GM18520 (cell line): ENCODE measurements around the gene PACRG.

ENCODE experiments used
- ATAC-seq: cut with Tn5 transposase; IDR thresholded peaks from one replicate; pipeline ENCODE4 v1.9.1; 2021; ENCODE audit not compliant: unreplicated experiment

The PACRG gene

GRCh38 chr6:162773996-162774395 lies 46.2 kb downstream of the PACRG start:
- no peak for ATAC-seq

GRCh38 chr6:162777091-162777490 lies 49.3 kb downstream of the PACRG start:
- ATAC-seq = no peak

- no peak for ATAC-seq
Observed at GRCh38 chr6:162778603-162779002, 50.8 kb downstream of the PACRG start.

- ATAC-seq = no peak
Observed at GRCh38 chr6:162785632-162786242, 58.0 kb downstream of the PACRG start.

GRCh38 chr6:162798546-162799266 lies 70.9 kb downstream of the PACRG start:
- no peak for ATAC-seq

GRCh38 chr6:162814426-162814973 lies 86.7 kb downstream of the PACRG start:
- ATAC-seq = no peak

GRCh38 chr6:162817196-162817595 lies 89.4 kb downstream of the PACRG start:
- ATAC-seq = no peak

- no peak for ATAC-seq
Observed at GRCh38 chr6:162819284-162819683, 91.5 kb downstream of the PACRG start.

- no peak for ATAC-seq
Observed at GRCh38 chr6:162821102-162821501, 93.3 kb downstream of the PACRG start.

GRCh38 chr6:162825597-162825996 lies 97.8 kb downstream of the PACRG start:
- no peak for ATAC-seq

GRCh38 chr6:162829013-162829742 lies 101.4 kb downstream of the PACRG start:
- no peak for ATAC-seq

GRCh38 chr6:162833776-162834175 lies 106.0 kb downstream of the PACRG start:
- ATAC-seq = no peak

- ATAC-seq = no peak
Observed at GRCh38 chr6:162845972-162846371, 118.2 kb downstream of the PACRG start.

GRCh38 chr6:162846723-162847122 lies 118.9 kb downstream of the PACRG start:
- no peak for ATAC-seq

- no peak for ATAC-seq
Observed at GRCh38 chr6:162849269-162849668, 121.5 kb downstream of the PACRG start.

- no peak for ATAC-seq
Observed at GRCh38 chr6:162852192-162852591, 124.4 kb downstream of the PACRG start.

GRCh38 chr6:162852840-162853577 lies 125.2 kb downstream of the PACRG start:
- no peak for ATAC-seq

GRCh38 chr6:162854228-162854627 lies 126.5 kb downstream of the PACRG start:
- ATAC-seq = no peak

GRCh38 chr6:162854734-162855191 lies 127.0 kb downstream of the PACRG start:
- ATAC-seq = no peak

- ATAC-seq = no peak
Observed at GRCh38 chr6:162856885-162857284, 129.1 kb downstream of the PACRG start.

- no peak for ATAC-seq
Observed at GRCh38 chr6:162857326-162857725, 129.6 kb downstream of the PACRG start.
